Measurements from ENCODE around the gene MGMT.

DNA sequence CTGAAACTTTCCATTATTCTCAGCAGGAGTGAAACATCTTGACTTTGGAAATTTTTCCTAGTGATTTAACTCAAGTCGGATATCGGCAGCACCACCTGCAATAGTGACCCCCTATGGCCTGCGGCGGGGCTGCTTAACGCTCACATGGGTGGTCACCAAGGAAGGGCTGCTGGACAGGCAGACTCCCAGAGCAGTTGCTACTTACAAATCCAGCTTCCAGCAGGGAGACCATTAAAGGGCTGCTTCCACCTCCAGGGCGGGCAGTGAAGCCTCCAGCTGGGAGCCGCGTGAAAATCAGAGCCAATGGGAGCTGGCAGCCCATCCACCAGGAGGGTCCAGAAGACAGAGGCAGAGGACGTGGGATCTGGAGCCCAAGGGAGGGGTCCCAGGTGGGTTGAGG, 122.5 kb downstream of the MGMT start:
- TF ChIP-seq POLR2A (IDR thresholded peaks at IDR 0.05) (no peak), POLR2AphosphoS5 (IDR thresholded peaks at IDR 0.05) (no peak)
